Loucy (cell line): ENCODE data around the gene OSBPL2.

Experiments
- EZH2phosphoT487 ChIP-seq: fragments of 200-600 bp; IDR thresholded peaks from 2 replicates; pipeline ENCODE4 v1.6.1; 2018; ENCODE audit warnings: antibody characterized with exemption, mild to moderate bottlenecking, moderate library complexity, borderline replicate concordance
- TF ChIP-seq, protein P1 (sequence below): fragments of 200-600 bp; sonication (generic); conservative IDR thresholded peaks from 2 replicates; pipeline ENCODE4 v1.5.1; 2014; ENCODE audit warnings: mild to moderate bottlenecking, antibody characterized with exemption, low read length

DNA sequence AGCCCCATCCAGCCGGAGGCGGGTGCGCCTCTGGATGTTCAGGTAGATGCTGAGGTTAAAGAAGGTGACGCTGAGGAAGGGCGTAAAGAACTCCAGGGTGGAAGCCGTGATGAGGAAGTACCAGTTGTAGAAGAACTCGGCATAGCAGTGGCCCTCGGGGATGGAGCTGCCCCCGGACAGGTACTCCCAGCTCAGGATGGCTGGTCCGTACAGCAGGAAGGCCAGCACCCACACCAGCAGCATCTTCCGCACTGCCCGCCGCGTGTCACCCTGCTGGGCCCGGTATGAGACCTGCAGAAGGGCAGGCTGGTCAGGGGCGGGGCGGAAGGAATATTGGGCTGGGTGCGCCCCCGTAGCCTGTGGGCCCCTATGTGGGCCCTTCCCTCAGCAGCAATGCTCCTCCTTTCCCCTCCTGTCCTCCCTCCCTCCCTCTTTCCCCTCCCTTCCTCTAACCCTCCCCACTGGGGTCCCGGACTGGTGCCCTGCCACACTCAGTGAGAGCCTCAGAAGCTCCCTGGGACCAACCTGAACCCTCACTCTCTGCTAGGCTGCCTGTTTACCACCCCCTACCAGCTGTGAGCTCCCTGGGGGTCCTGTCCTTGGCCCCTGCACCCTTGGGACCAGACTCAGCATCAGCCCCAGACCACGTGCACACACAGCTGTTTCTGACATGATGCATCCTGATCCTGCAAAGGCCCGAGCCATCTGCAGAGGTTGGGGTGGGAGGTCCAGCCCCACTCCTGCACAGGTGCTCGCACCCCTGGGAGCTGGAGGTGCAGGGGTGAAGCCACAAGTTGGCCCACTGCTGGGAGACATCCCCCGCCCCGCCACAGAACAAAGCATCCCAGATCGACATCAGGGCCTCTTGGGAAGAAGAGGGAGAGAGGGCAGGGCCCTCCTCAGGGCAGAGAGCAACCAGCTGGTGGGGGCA is 21.4 kb upstream of the OSBPL2 start:
- TF ChIP-seq, protein P1, sequence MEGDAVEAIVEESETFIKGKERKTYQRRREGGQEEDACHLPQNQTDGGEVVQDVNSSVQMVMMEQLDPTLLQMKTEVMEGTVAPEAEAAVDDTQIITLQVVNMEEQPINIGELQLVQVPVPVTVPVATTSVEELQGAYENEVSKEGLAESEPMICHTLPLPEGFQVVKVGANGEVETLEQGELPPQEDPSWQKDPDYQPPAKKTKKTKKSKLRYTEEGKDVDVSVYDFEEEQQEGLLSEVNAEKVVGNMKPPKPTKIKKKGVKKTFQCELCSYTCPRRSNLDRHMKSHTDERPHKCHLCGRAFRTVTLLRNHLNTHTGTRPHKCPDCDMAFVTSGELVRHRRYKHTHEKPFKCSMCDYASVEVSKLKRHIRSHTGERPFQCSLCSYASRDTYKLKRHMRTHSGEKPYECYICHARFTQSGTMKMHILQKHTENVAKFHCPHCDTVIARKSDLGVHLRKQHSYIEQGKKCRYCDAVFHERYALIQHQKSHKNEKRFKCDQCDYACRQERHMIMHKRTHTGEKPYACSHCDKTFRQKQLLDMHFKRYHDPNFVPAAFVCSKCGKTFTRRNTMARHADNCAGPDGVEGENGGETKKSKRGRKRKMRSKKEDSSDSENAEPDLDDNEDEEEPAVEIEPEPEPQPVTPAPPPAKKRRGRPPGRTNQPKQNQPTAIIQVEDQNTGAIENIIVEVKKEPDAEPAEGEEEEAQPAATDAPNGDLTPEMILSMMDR: no peak
- no peak for TF ChIP-seq EZH2phosphoT487
